Measurements from ENCODE around the gene HES1.

HES1 gene

GRCh38 chr3:194105292-194105691 lies 30.7 kb upstream of the HES1 start:
- H3K9me3 ChIP-seq (ENCODE audit: severe bottlenecking) = no peaks in the 10 kb centered on the region
- H3K4me3 ChIP-seq (ENCODE audit: low read depth, low read length) = no peak overlapping the region
- no peak for DNase-seq
- no peaks in the 10 kb centered on the region for H3K27me3 ChIP-seq (ENCODE audit: insufficient read depth, low read depth, severe bottlenecking)
- no peak overlapping the region for H3K27ac ChIP-seq
- no peak for TF ChIP-seq CTCF (IDR thresholded peaks at IDR 0.05; ENCODE audit: low read depth, low read length)
- H3K36me3 ChIP-seq = no peaks in the 10 kb centered on the region

- Histone ChIP-seq H3K27ac (no peak overlapping the region), H3K36me3 (no peaks in the 10 kb centered on the region), H3K4me3 (ENCODE audit: low read depth, low read length) (no peak overlapping the region), H3K27me3 (ENCODE audit: insufficient read depth, low read depth, severe bottlenecking) (no peaks in the 10 kb centered on the region), H3K9me3 (ENCODE audit: severe bottlenecking) (no peaks in the 10 kb centered on the region)
- no peak for DNase-seq
- no peak for TF ChIP-seq CTCF (IDR thresholded peaks at IDR 0.05; ENCODE audit: low read depth, low read length)
Measured at GRCh38 chr3:194107107-194107506, 28.8 kb upstream of the HES1 start.

- Histone ChIP-seq H3K9me3 (ENCODE audit: severe bottlenecking) (no peaks in the 10 kb centered on the region), H3K36me3 (no peaks in the 10 kb centered on the region), H3K4me3 (ENCODE audit: low read depth, low read length) (no peak overlapping the region), H3K27ac (no peak overlapping the region), H3K27me3 (ENCODE audit: insufficient read depth, low read depth, severe bottlenecking) (no peaks in the 10 kb centered on the region)
- DNase-seq = no peak
- TF ChIP-seq CTCF (IDR thresholded peaks at IDR 0.05; ENCODE audit: low read depth, low read length) = no peak
Measured at GRCh38 chr3:194109192-194109863, 26.6 kb upstream of the HES1 start.

GRCh38 chr3:194110483-194110882 lies 25.5 kb upstream of the HES1 start:
- Histone ChIP-seq H3K9me3 (ENCODE audit: severe bottlenecking) (no peaks in the 10 kb centered on the region), H3K4me3 (ENCODE audit: low read depth, low read length) (no peak overlapping the region), H3K36me3 (no peaks in the 10 kb centered on the region), H3K27ac (no peak overlapping the region), H3K27me3 (ENCODE audit: insufficient read depth, low read depth, severe bottlenecking) (no peaks in the 10 kb centered on the region)
- no peak for DNase-seq
- no peak for TF ChIP-seq CTCF (IDR thresholded peaks at IDR 0.05; ENCODE audit: low read depth, low read length)

- no peaks in the 10 kb centered on the region for H3K27me3 ChIP-seq (ENCODE audit: insufficient read depth, low read depth, severe bottlenecking)
- DNase-seq = no peak
- no peak overlapping the region for H3K4me3 ChIP-seq (ENCODE audit: low read depth, low read length)
- no peaks in the 10 kb centered on the region for H3K36me3 ChIP-seq
- TF ChIP-seq CTCF (IDR thresholded peaks at IDR 0.05; ENCODE audit: low read depth, low read length) = no peak
- no peak overlapping the region for H3K27ac ChIP-seq
- H3K9me3 ChIP-seq (ENCODE audit: severe bottlenecking) = no peaks in the 10 kb centered on the region
Measured at GRCh38 chr3:194111336-194111735, 24.6 kb upstream of the HES1 start.

All from WERI-Rb-1 (cell line).